RWPE1 (cell line): ENCODE results near the gene CFAP74.
A peak's percentile ranks its signal among the peaks of the same experiment; 100 is the strongest.

ENCODE experiments used
- CTCF ChIA-PET: fragments of 350-600 bp; sonication (Branson Sonifier 250); formaldehyde crosslinking; extraction: SDS; loops from one replicate; lab custom pipeline; 2021; lab: Yijun Ruan, JAX
- POLR2A ChIA-PET: fragments of 400-600 bp; formaldehyde crosslinking; extraction: SDS; loops from one replicate; lab custom pipeline; 2020; ENCODE audit warnings: antibody characterized with exemption; ENCODE audit not compliant: low non-redundant PET; lab: Yijun Ruan, JAX
- DNase-seq: peaks from one replicate; pipeline ENCODE4 v3.0.0; 2012; ENCODE audit warnings: low spot score
- H3K27ac ChIP-seq: fragments of 450-650 bp; 2 replicates; pipeline ENCODE4 v1.5.1; 2017
- CTCF ChIP-seq: fragments of 450-650 bp; conservative IDR thresholded peaks from 2 replicates; pipeline ENCODE4 v1.5.1; 2017; ENCODE audit warnings: low read depth, mild to moderate bottlenecking

Gene CFAP74

GRCh38 chr1:2003541-2004131 is at the start of gene CFAP74:
TSS of gene CFAP74 (minus strand) at chr1:2003786. CDS start at chr1:1990956, 12,830 bp downstream.
- CTCF ChIA-PET = no interaction called here

GRCh38 chr1:2053217-2053616 is 49.6 kb upstream of the CFAP74 start:
- peak overlapping the region; percentile 31 for H3K27ac ChIP-seq
- ChIA-PET CTCF (no interaction called here), POLR2A (no interaction called here)
- no peak for DNase-seq
- TF ChIP-seq CTCF = no peak

More at GRCh38 chr1:2003541-2004131, at the start of gene CFAP74:
- no peak for DNase-seq
- POLR2A ChIA-PET = no interaction called here
- no peak within 1 kb of the TSS for H3K27ac ChIP-seq
- TF ChIP-seq CTCF = no peak

GRCh38 chr1:2052756-2053155 is 49.2 kb upstream of the CFAP74 start:
- TF ChIP-seq CTCF = no peak

GRCh38 chr1:2052054-2052679 is 48.6 kb upstream of the CFAP74 start:
- peak overlapping the region; percentile 31 for H3K27ac ChIP-seq
- no peak for TF ChIP-seq CTCF
- POLR2A ChIA-PET = no interaction called here
- CTCF ChIA-PET = interaction anchor here (1.1 to 1.5 kb wide), 2 partner anchors 88 to 122 kb away, joined by 4 to 5 read pairs; no protein-coding TSS in a partner anchor
- DNase-seq = no peak

More at GRCh38 chr1:2052756-2053155, 49.2 kb upstream of the CFAP74 start:
- ChIA-PET CTCF (no interaction called here), POLR2A (no interaction called here)
- no peak for DNase-seq
- peak overlapping the region; percentile 31 for H3K27ac ChIP-seq

GRCh38 chr1:2050793-2051682 is 47.5 kb upstream of the CFAP74 start:
- no peak for TF ChIP-seq CTCF
- H3K27ac ChIP-seq = peak overlapping the region; percentile 71
- ChIA-PET POLR2A (no interaction called here), CTCF (interaction anchor here (0.6 to 1.5 kb wide), 3 partner anchors 20 to 123 kb away, joined by 3 to 5 read pairs (median 4); no protein-coding TSS in a partner anchor)
- DNase-seq = no peak

- peak overlapping the region; percentile 71 for H3K27ac ChIP-seq
- peak; percentile 55 for DNase-seq
- ChIA-PET POLR2A (interaction anchor here (1.0 kb wide), 1 partner anchor 142 kb away, joined by 3 read pairs; no protein-coding TSS in a partner anchor), CTCF (interaction anchor here (0.6 to 2.3 kb wide), 7 partner anchors 13 to 1217 kb away, joined by 3 to 9 read pairs (median 4); partner anchors contain the start of gene FAAP20)
- no peak for TF ChIP-seq CTCF
Observed at GRCh38 chr1:2050461-2050792, 46.8 kb upstream of the CFAP74 start.
